ENCODE data around the gene SLAMF1.

GRCh38 chr1:160560806-160561205, 86.0 kb downstream of the SLAMF1 start:
- TF ChIP-seq ZNF501 (CRISPR knock-in tag; IDR thresholded peaks at IDR 0.05): no peak
- TF ChIP-seq ZMAT3 (CRISPR knock-in tag; conservative IDR thresholded peaks at IDR 0.05): no peak
- TF ChIP-seq ZNF446 (CRISPR knock-in tag; IDR thresholded peaks at IDR 0.05): no peak
- TF ChIP-seq GATA4 (IDR thresholded peaks at IDR 0.05; ENCODE audit: borderline replicate concordance, low read depth): no peak
- TF ChIP-seq SRSF1 (optimal IDR thresholded peaks at IDR 0.05; ENCODE audit: low read depth, low read length): no peak
- no peak for TF ChIP-seq CTCF (CRISPR knock-in tag; IDR thresholded peaks at IDR 0.05)
- no peak for TF ChIP-seq MAX (IDR thresholded peaks at IDR 0.05)
- no peak for TF ChIP-seq PRDM15 (CRISPR knock-in tag; IDR thresholded peaks at IDR 0.05)
- TF ChIP-seq CEBPZ (IDR thresholded peaks at IDR 0.05; ENCODE audit: low read length): no peak
